ENCODE data around the gene PDE4D. TPM values are rescaled to one million over a fixed set of nuclear protein-coding genes. Genes with fewer than 3 reads are reported as not detected.

The PDE4D gene
- total RNA-seq, 1 experiment from 2014 or later, result 2.4 TPM

DNA sequence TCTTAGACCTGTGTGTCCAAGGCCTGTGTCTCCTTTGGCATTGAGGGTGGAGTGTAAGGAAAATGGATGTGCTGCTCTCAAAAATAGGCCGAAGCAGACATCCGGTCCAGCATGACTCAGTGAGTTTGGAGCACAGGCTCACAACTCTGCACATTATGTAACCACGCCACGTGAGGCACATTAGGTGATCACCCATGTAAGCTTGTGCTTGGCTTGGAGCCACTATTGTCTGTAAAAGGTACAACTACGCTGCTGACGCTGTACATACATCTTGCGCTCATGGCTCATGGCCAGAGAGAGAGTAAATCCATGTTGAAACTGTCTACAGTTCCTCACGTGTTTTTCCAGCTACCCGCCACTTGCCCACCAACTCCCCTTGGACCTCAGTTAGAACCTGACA is 177.5 kb downstream of the PDE4D start:
- no peaks in the 10 kb centered on the region for H3K36me3 ChIP-seq (ENCODE audit: control insufficient read depth, insufficient read depth, low read length)
- in situ Hi-C loops (cut with HindIII; ENCODE audit: low pct_unique_long_range_greater_than_20kb, low sequenced_read_pairs), result no loop called here
- intact Hi-C loops (cut with micrococcal nuclease; ENCODE audit: unreplicated experiment), result no loop called here
- no TSS peak for BruUV-seq (replicated peaks)
- TF ChIP-seq SIN3A (IDR thresholded peaks at IDR 0.05; ENCODE audit: borderline replicate concordance, insufficient read depth, low read depth, low read length), result no peak
- TF ChIP-seq TCF7L2 (IDR thresholded peaks at IDR 0.05; ENCODE audit: low read depth, low read length), result no peak
- no peak for TF ChIP-seq POLR2AphosphoS5 (IDR thresholded peaks at IDR 0.05; ENCODE audit: low read depth, low read length)
- TF ChIP-seq, protein P1, sequence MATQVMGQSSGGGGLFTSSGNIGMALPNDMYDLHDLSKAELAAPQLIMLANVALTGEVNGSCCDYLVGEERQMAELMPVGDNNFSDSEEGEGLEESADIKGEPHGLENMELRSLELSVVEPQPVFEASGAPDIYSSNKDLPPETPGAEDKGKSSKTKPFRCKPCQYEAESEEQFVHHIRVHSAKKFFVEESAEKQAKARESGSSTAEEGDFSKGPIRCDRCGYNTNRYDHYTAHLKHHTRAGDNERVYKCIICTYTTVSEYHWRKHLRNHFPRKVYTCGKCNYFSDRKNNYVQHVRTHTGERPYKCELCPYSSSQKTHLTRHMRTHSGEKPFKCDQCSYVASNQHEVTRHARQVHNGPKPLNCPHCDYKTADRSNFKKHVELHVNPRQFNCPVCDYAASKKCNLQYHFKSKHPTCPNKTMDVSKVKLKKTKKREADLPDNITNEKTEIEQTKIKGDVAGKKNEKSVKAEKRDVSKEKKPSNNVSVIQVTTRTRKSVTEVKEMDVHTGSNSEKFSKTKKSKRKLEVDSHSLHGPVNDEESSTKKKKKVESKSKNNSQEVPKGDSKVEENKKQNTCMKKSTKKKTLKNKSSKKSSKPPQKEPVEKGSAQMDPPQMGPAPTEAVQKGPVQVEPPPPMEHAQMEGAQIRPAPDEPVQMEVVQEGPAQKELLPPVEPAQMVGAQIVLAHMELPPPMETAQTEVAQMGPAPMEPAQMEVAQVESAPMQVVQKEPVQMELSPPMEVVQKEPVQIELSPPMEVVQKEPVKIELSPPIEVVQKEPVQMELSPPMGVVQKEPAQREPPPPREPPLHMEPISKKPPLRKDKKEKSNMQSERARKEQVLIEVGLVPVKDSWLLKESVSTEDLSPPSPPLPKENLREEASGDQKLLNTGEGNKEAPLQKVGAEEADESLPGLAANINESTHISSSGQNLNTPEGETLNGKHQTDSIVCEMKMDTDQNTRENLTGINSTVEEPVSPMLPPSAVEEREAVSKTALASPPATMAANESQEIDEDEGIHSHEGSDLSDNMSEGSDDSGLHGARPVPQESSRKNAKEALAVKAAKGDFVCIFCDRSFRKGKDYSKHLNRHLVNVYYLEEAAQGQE (IDR thresholded peaks at IDR 0.05; ENCODE audit: insufficient read depth in 1 of 2, low read depth in 2 of 2, low read length in 1 of 2), result no peak
- TF ChIP-seq, protein P2, sequence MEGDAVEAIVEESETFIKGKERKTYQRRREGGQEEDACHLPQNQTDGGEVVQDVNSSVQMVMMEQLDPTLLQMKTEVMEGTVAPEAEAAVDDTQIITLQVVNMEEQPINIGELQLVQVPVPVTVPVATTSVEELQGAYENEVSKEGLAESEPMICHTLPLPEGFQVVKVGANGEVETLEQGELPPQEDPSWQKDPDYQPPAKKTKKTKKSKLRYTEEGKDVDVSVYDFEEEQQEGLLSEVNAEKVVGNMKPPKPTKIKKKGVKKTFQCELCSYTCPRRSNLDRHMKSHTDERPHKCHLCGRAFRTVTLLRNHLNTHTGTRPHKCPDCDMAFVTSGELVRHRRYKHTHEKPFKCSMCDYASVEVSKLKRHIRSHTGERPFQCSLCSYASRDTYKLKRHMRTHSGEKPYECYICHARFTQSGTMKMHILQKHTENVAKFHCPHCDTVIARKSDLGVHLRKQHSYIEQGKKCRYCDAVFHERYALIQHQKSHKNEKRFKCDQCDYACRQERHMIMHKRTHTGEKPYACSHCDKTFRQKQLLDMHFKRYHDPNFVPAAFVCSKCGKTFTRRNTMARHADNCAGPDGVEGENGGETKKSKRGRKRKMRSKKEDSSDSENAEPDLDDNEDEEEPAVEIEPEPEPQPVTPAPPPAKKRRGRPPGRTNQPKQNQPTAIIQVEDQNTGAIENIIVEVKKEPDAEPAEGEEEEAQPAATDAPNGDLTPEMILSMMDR (IDR thresholded peaks at IDR 0.05), result no peak
- ChIA-PET CTCF (no interaction called here), POLR2A (no interaction called here)
- ATAC-seq (no peak), DNase-seq (ENCODE audit: low read depth, low spot score) (no peak)
- H3K4me1 ChIP-seq (ENCODE audit: control insufficient read depth, insufficient read depth, low read length), result no peaks in the 10 kb centered on the region
- H3K27me3 ChIP-seq (ENCODE audit: control insufficient read depth, insufficient read depth, low read length), result no peaks in the 10 kb centered on the region
- H3K27ac ChIP-seq (ENCODE audit: low read length), result no peak overlapping the region
- H3K4me3 ChIP-seq (ENCODE audit: low read depth in 2 of 2, low read length in 2 of 2), result no peak overlapping the region
- H3K9me3 ChIP-seq (ENCODE audit: control insufficient read depth, insufficient read depth, low read depth, low read length), result no peaks in the 10 kb centered on the region

DNA sequence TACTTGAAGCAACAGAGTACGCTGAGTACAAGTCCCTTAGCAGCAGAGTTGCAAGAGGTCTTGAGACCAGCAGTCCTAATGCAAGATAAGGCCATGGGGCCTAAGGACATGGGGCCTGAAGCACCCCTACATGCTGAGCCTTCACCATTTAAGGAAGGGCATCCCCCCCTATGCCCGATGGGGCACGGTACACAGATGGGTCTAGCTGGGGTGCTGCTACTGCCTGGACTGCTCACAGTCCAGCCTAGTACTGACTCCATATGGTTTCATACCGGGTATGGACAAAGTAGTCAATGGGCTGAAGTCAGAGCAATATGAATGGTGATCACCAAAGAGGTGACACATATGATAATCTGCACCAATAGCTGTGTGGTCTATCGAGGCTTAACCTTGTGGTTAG is 178.3 kb downstream of the PDE4D start:
- TF ChIP-seq TCF7L2 (IDR thresholded peaks at IDR 0.05; ENCODE audit: low read depth, low read length) (no peak), POLR2AphosphoS5 (IDR thresholded peaks at IDR 0.05; ENCODE audit: low read depth, low read length) (no peak), SIN3A (IDR thresholded peaks at IDR 0.05; ENCODE audit: borderline replicate concordance, insufficient read depth, low read depth, low read length) (no peak)
- TF ChIP-seq, protein P1 (IDR thresholded peaks at IDR 0.05; ENCODE audit: insufficient read depth in 1 of 2, low read depth in 2 of 2, low read length in 1 of 2), result no peak
- TF ChIP-seq, protein P2 (IDR thresholded peaks at IDR 0.05), result no peak
- H3K4me1 ChIP-seq (ENCODE audit: control insufficient read depth, insufficient read depth, low read length), result no peaks in the 10 kb centered on the region
- no peaks in the 10 kb centered on the region for H3K27me3 ChIP-seq (ENCODE audit: control insufficient read depth, insufficient read depth, low read length)
- H3K9me3 ChIP-seq (ENCODE audit: control insufficient read depth, insufficient read depth, low read depth, low read length), result no peaks in the 10 kb centered on the region
- no TSS peak for BruUV-seq (replicated peaks)
- H3K27ac ChIP-seq (ENCODE audit: low read length), result no peak overlapping the region
- CTCF ChIA-PET, result no interaction called here
- no peaks in the 10 kb centered on the region for H3K36me3 ChIP-seq (ENCODE audit: control insufficient read depth, insufficient read depth, low read length)
- intact Hi-C loops (cut with micrococcal nuclease; ENCODE audit: unreplicated experiment), result no loop called here
- POLR2A ChIA-PET, result no interaction called here
- in situ Hi-C loops (cut with HindIII; ENCODE audit: low pct_unique_long_range_greater_than_20kb, low sequenced_read_pairs), result no loop called here
- ATAC-seq, result no peak
- no peak for DNase-seq (ENCODE audit: low read depth, low spot score)
- H3K4me3 ChIP-seq (ENCODE audit: low read depth in 2 of 2, low read length in 2 of 2), result no peak overlapping the region
